HFF-Myc (cell line): ENCODE data around the gene PAMR1.
A peak's percentile ranks its signal among the peaks of the same experiment; 100 is the strongest.

Experiments used
- DNase-seq: peaks from one replicate; pipeline ENCODE4 v3.0.0-alpha.2; 2011; ENCODE audit warnings: low read depth; ENCODE audit errors: extremely low read depth
- H3K4me3 ChIP-seq: replicated peaks from 2 replicates; pipeline ENCODE4 v1.5.1; 2011; ENCODE audit warnings: low read depth, mild to moderate bottlenecking, control low read depth, low read length
- CTCF ChIP-seq: IDR thresholded peaks from 2 replicates; pipeline ENCODE4 v1.5.1; 2012; ENCODE audit warnings: mild to moderate bottlenecking, low read depth, low read length, control low read depth; ENCODE audit errors: missing control alignments

PAMR1 gene

DNA sequence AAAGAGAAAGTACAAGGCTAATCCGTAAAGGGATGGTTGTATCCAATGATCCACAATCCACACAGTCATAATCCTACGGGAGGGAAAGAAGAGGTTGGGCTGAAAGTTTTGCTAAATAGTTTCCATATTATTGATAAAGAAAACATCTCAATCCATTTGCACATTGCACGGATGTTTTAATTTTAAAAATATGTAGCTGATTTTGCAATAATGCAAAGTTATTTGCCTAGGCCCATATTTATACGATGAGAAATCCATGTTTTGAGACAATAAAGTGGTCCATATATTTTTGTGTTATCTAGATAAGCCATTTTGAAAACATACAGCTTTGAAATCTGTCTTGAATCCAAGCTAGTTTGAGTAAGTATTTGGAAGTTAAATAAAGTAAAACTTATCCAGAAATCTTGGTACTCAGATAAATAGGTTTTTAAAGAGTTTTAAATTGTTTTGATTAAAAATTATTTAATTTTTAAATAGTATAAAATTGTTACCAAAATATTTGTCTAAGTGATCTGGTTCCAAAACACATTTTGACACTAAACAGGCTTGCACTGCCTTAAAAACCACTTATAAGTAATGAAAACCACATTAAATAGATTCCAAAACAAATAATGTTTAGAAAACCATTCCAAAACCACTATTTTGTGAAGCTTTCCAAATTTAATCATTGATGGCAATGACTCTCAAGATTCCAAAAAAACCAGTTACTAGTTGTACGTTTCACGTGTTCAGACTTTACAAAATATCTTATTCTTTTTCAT lies 38.2 kb upstream of the PAMR1 start:
- H3K4me3 ChIP-seq = no peak overlapping the region
- no peak for TF ChIP-seq CTCF
- DNase-seq = no peak

GRCh38 chr11:35559949-35560348 lies 34.5 kb upstream of the PAMR1 start:
- no peak for DNase-seq
- TF ChIP-seq CTCF = no peak
- H3K4me3 ChIP-seq = no peak overlapping the region

GRCh38 chr11:35558513-35558912 lies 33.1 kb upstream of the PAMR1 start:
- no peak for TF ChIP-seq CTCF
- no peak for DNase-seq

DNA sequence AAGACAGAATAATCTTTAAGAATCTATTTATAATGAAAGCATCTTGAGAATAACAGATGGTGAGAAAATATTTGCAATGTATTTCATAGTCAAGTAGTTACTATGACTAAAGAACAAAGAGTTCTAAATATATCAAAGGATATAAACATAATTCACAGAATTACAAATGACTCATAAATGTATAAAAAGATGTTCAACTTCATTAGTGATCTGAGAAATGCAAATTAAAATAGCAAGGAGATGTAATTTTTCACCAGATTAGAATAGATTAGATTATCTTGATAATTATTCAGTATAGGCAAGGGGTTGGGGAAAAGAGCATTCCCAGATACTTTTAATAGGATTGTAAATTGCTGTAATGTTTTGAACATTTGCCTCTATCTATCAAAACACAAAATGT lies 30.1 kb upstream of the PAMR1 start:
- no peak for DNase-seq
- no peak overlapping the region for H3K4me3 ChIP-seq
- TF ChIP-seq CTCF = no peak

More at GRCh38 chr11:35558513-35558912, 33.1 kb upstream of the PAMR1 start:
- H3K4me3 ChIP-seq = no peak overlapping the region

DNA sequence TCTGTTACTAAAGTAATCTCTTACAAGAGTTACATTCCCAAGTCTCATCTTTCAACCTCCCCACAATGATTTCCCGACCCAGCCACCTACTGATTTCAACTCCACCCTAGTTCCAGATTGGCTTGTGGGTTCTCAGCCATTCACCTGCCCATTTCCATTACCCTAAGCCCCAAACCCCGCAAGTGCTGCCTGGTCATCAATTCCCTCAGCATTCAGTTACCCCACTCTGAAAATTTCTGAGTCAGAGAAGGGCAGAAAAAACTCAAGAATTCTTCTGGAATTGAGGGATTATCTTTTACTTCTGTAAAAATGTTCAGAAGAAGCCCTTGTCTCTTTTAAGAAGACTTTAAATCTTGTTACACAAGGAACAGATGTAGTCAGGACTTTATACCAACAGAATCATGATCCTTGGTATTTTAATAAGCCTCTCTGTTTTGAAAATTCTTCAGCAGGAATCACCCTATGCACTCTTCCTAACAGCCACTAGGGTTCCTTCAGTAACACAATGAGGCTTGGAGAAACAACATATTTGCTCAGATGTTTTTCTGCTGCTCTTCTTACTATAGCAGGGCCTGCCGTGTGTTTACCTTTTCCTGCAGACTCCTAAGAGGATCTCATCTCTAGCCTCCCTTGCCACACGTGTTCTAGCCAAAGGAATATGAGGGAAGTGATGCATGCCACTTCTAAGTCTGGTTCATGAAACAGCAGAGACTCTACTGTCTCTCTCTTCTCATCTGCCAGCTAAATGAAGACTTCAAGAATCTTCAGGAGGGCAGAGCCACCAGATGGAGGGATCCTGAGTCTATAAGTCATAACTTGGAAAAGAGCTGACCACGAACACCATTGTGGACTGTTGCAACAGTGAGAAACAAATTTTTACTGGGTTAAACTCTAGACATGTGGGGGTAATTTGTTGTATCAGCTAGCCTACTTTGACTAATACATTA lies 29.3 kb upstream of the PAMR1 start:
- peak; percentile 40 for TF ChIP-seq CTCF
- no peak overlapping the region for H3K4me3 ChIP-seq
- DNase-seq = no peak

DNA sequence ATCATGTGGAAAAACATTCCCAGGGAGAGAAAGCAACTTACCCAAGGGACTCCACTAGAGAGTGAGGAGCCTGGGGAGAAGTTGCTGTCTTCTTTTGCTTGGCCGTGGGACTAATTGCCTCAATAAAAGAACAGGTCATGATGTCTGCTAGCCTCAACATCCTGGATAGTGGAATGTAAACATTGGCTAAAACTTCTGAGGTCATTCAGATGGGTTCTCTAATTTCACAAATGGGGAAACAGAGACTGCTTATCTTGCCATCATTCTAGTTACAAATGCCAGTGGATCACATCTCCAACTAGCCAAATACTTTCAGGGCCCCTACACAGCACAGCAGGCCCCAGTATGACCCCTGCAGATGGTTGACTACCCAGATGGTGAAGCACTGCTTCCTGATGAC lies 28.4 kb upstream of the PAMR1 start:
- peak; percentile 59 for DNase-seq
- no peak for TF ChIP-seq CTCF
- no peak overlapping the region for H3K4me3 ChIP-seq
